Psoas muscle (tissue), 8 donors: ENCODE data around the gene COL23A1. TPM values are rescaled to one million over a fixed set of nuclear protein-coding genes. Genes with fewer than 3 reads are reported as not detected.

Experiments used
- ATAC-seq, 4 donors: fragments of 200-7000 bp; cut with Tn5 transposase; one replicate each; pipeline ENCODE4 v1.9.1; 2020; ENCODE audit warnings: moderate library complexity in 3 of 4, mild to moderate bottlenecking in 2 of 4
- DNase-seq, 2 donors: peaks; one replicate each; pipeline ENCODE4 v3.0.0-alpha.2; 2020
- H3K27ac ChIP-seq: fragments of 200-600 bp; one replicate; pipeline ENCODE4 v1.8.0; 2022
- H3K27me3 ChIP-seq, 3 donors: fragments of 200-600 bp in 1 of 3; one replicate each; pipeline versions ENCODE4 v1.6.1 to v1.8.0; 2013 to 2022; ENCODE audit warnings: low read length in 2 of 3, mild to moderate bottlenecking in 2 of 3, moderate library complexity in 1 of 3; ENCODE audit not compliant: insufficient read depth in 3 of 3
- H3K36me3 ChIP-seq, 2 donors: fragments of 200-600 bp in 1 of 2; one replicate each; pipeline versions ENCODE4 v1.6.1 to v1.8.0; 2013 to 2022; ENCODE audit warnings: low read depth in 1 of 2, mild to moderate bottlenecking in 1 of 2, moderate library complexity in 1 of 2; ENCODE audit not compliant: insufficient read depth in 1 of 2
- H3K4me1 ChIP-seq: fragments of 200-600 bp; one replicate; pipeline ENCODE4 v1.8.0; 2022
- H3K4me3 ChIP-seq: fragments of 200-600 bp; one replicate; pipeline ENCODE4 v1.8.0; 2022; ENCODE audit warnings: mild to moderate bottlenecking
- H3K9me3 ChIP-seq: fragments of 200-600 bp; one replicate; pipeline ENCODE4 v1.8.0; 2022
- WGBS, 3 donors: extraction: QIAGEN DNeasy Blood & Tissue Kit; methylation state at CpG; one replicate each; pipeline versions ENCODE4 v1.1.6 to v1.1.7; 2013; 5-methylcytosine and 5-hydroxymethylcytosine counted together
- intact Hi-C, 2 donors: fragments of 100-400 bp; cut with DNase I; formaldehyde crosslinking; loops; one replicate each; pipeline versions ENCODE4 v1.11.0 to v1.14.2; 2022
- polyA plus RNA-seq, 3 donors: library from polyadenylated mRNA; stranded (reverse); fragments of 200-250 nt; gene quantifications; one replicate each; pipeline ENCODE4 v1.2.3, GENCODE V29; 2013
- total RNA-seq, 4 donors: library from RNA; stranded (reverse); fragmentation: NEBNext Ultra II Directional in 2 of 4; extraction: Animal tissue kit (Norgen Biotek cat#: 25700) in 2 of 4; gene quantifications; one replicate each; pipeline versions ENCODE4 v1.2.1 to v1.2.4, GENCODE V29; 2021 to 2023
- TF ChIP-seq, protein P1 (sequence below): fragments of 200-600 bp; IDR thresholded peaks from one replicate; pipeline ENCODE4 v1.8.0; 2022; ENCODE audit warnings: antibody characterized with exemption
- donor health status: healthy with polysubstance abuse.
- donor health status: DM: no; HTN: no; CAD: no; lungs with moderate emphysema.
- donor health status: Bipolar disorder and iron deficiency.
- donor health status: healthy.
- donor health status: DM: yes; HTN: yes; CAD: no.
- donor health status: DM: no; HTN: no; CAD: no.
- donor health status: DM: no; HTN: no; CAD: no.
- donor health status: DM: yes; HTN: yes; CAD: no.

Gene COL23A1
- total and polyA plus RNA-seq, 7 donors = 0.66 to 3.0 (median 1.2) TPM

DNA sequence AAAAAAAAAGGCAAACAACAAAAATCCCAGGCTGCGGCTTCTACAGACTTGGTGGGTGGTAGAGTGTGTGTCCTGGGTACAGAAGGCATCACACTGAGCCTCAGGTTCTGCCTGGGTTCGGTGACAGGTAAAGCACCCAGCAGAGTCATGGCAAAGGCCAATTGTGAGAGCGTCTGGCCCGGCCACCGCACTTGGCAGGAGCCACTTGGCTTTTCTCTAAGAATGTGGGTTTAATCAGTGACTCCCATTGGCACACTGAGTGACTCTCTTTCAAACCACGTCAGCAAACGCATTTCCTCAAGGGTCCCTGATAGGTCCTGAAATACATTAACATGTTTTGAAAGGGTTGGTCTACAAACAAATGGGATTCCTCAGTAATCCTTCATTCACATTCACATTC is 17.0 kb downstream of the COL23A1 start:
- 74 to 80% (median 76%) methylated on average over 7 of the region's 7 CpGs for WGBS, 3 donors
- intact Hi-C loops = no loop called here
- ATAC-seq = no peak
- DNase-seq = no peak
- Histone ChIP-seq H3K9me3 (no peaks in the 10 kb centered on the region), H3K36me3 (no peaks in the 10 kb centered on the region), H3K27ac (no peak overlapping the region), H3K4me1 (no peaks in the 10 kb centered on the region), H3K4me3 (no peak overlapping the region), H3K27me3 (peaks cover 0 to 56% (median 13%) of the 10 kb centered on the region in 3 donors)
- TF ChIP-seq, protein P1, sequence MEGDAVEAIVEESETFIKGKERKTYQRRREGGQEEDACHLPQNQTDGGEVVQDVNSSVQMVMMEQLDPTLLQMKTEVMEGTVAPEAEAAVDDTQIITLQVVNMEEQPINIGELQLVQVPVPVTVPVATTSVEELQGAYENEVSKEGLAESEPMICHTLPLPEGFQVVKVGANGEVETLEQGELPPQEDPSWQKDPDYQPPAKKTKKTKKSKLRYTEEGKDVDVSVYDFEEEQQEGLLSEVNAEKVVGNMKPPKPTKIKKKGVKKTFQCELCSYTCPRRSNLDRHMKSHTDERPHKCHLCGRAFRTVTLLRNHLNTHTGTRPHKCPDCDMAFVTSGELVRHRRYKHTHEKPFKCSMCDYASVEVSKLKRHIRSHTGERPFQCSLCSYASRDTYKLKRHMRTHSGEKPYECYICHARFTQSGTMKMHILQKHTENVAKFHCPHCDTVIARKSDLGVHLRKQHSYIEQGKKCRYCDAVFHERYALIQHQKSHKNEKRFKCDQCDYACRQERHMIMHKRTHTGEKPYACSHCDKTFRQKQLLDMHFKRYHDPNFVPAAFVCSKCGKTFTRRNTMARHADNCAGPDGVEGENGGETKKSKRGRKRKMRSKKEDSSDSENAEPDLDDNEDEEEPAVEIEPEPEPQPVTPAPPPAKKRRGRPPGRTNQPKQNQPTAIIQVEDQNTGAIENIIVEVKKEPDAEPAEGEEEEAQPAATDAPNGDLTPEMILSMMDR = no peak

DNA sequence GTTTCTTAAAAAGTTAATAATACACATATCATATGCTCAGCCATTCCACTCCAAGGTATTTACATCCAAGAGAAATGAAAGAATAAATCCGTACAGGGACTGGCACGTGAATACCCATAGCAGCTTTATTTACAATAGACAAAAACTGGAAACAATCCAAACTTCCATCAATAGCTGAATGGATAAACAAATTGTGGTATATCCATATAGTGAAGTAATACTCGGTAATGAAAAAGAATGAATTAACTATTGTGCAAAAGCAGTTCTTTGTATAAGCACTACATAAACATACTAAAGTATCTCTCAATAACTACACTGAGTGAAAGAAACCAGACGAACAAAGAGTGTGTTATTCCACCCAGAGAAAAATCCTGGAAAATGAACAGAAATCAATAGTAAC is 17.6 kb downstream of the COL23A1 start:
- no peaks in the 10 kb centered on the region for H3K36me3 ChIP-seq
- H3K27ac ChIP-seq = no peak overlapping the region
- TF ChIP-seq, protein P1 = no peak
- H3K4me1 ChIP-seq = no peaks in the 10 kb centered on the region
- DNase-seq (no peak), ATAC-seq (no peak)
- intact Hi-C loops = no loop called here
- WGBS, 3 donors = 93 to 96% (median 93%) methylated on average over 4 of the region's 4 CpGs
- H3K4me3 ChIP-seq = no peak overlapping the region
- no peaks in the 10 kb centered on the region for H3K9me3 ChIP-seq
- H3K27me3 ChIP-seq = peaks cover 0 to 51% (median 11%) of the 10 kb centered on the region in 3 donors

DNA sequence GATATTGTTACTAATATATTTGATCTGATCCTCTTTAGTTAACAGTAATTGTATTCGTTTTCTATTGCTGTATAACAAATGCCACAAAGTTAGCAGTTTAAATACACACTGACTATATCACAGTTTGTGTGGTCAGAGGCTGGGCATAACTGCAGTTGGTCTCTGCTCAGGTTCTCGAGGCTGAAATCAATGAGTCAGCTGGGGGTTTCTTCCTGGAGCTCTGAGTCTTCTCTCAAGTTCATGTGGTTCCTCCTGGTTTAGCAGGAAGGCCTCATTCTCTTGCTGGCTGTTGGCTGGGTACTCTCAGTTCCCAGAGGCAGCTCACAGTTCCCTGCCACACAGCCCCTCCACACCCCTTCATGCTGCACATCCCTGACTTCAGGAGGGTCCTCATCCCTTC is 20.7 kb downstream of the COL23A1 start:
- DNase-seq (no peak), ATAC-seq (no peak)
- intact Hi-C loops = no loop called here
- TF ChIP-seq, protein P1 = no peak
- H3K9me3 ChIP-seq = no peaks in the 10 kb centered on the region
- peaks cover 0 to 20% (median 1%) of the 10 kb centered on the region in 3 donors for H3K27me3 ChIP-seq
- no peaks in the 10 kb centered on the region for H3K4me1 ChIP-seq
- H3K4me3 ChIP-seq = no peak overlapping the region
- no peaks in the 10 kb centered on the region for H3K36me3 ChIP-seq
- H3K27ac ChIP-seq = no peak overlapping the region
- WGBS, 3 donors = 51 to 65% (median 60%) methylated on average over 2 of the region's 2 CpGs

DNA sequence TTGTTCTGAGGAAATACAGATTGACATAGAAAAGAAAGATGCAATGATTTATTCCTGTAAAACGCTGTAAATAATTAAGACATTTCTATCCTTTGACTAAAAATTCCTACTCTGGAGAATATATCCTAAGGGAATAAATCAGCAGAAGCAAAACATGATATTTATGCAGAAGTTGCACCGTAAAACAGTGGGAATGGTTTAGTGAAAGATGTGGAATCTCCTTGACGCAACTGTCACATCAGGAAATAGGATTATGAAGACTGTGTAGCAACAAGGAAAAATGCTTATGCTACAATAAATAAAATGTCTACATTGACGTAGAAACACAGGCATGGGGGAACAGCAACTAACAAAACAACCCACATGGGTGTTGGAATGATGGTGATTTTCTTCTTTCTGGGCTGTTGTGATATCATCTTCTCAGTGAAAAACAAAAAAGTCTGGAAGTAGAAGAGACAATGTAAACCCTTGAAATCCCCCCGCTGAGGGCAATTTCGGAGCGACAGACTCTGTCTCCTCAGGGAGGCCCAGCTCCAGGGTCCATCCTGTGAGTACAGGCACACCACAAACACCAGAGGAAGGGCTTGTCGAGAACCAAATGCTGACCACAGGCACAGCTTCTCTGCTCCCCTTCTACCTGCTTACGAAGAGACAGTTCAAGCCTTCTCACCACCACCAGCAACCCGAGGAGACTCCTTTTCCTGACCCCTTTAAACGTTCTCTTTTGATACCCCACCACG is 25.2 kb downstream of the COL23A1 start:
- Histone ChIP-seq H3K9me3 (no peaks in the 10 kb centered on the region), H3K27ac (no peak overlapping the region), H3K36me3 (no peaks in the 10 kb centered on the region), H3K27me3 (peaks cover 0 to 8% (median 0%) of the 10 kb centered on the region in 3 donors), H3K4me3 (no peak overlapping the region), H3K4me1 (no peaks in the 10 kb centered on the region)
- DNase-seq (no peak), ATAC-seq (no peak)
- intact Hi-C loops = no loop called here
- WGBS, 3 donors = 54 to 63% (median 58%) methylated on average over 12 of the region's 12 CpGs
- TF ChIP-seq, protein P1 = no peak

DNA sequence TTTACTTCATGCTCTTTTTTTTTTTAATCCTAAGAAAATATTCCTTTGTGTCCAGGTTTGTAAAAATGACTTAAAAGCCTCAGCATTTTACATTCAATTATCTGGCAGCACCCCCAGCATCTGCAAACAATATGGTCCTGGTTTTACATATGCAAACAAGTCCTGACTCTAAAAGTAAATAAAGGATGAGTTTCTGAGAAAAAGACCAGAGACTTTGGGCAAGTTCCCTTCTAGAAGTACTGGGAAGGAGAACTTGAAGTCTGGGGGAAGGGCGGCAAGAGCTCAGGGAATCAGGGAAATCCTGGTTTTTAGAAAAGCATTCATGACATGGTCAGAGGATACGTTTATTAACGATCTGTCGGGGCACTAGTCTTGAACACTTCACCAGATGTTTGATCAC is 25.8 kb downstream of the COL23A1 start:
- Histone ChIP-seq H3K27me3 (peaks cover 0 to 8% (median 0%) of the 10 kb centered on the region in 3 donors), H3K4me1 (no peaks in the 10 kb centered on the region), H3K27ac (no peak overlapping the region), H3K9me3 (no peaks in the 10 kb centered on the region), H3K36me3 (no peaks in the 10 kb centered on the region), H3K4me3 (no peak overlapping the region)
- TF ChIP-seq, protein P1 = no peak
- ATAC-seq (no peak), DNase-seq (no peak)
- WGBS, 3 donors = 21 to 30% (median 23%) methylated on average over 4 of the region's 4 CpGs
- intact Hi-C loops = no loop called here
